HG03139 (cell line): Measurements from ENCODE around the gene MRPS6.

Experiments used
- ATAC-seq: cut with Tn5 transposase; IDR thresholded peaks from one replicate; pipeline ENCODE4 v1.9.1; 2021; ENCODE audit not compliant: unreplicated experiment

MRPS6 gene

DNA sequence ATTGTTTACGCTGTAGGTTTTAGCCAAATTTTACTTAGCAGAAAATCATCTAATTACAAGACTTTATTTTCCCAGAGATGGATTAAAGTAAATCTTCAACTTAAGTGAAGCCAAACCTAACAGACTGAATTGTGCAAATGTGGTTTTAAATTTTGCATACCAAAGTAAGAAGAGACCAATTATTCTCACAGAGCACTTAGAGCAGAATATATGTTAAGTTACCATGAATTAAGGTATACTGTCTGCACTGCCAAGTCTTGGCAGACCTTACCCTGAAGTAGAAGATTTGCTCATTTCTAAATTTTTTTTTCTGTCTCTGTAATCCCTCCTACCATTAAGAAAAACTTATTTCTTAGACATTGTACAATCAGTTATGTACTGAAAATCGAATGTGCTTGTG is 24.1 kb downstream of the MRPS6 start:
- no peak for ATAC-seq

DNA sequence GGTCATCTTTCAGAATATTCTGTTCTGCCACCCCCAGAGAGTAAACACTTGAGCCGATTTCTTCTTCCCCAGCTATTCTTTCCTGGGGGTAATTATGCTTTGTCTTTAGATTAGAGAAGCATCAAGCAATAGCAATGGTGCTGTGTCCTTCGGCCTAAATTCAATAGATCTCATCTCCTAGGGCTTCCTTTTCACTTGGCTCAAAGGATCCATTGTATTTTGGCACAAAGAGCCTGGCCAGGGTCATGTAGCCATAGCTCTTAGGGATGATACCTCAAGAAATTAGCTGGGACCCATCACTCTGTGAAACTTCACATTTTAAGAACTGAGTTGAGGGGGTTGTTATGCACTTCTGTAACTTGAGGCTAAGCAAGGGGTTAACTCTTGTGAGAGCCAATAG is 27.0 kb downstream of the MRPS6 start:
- no peak for ATAC-seq

DNA sequence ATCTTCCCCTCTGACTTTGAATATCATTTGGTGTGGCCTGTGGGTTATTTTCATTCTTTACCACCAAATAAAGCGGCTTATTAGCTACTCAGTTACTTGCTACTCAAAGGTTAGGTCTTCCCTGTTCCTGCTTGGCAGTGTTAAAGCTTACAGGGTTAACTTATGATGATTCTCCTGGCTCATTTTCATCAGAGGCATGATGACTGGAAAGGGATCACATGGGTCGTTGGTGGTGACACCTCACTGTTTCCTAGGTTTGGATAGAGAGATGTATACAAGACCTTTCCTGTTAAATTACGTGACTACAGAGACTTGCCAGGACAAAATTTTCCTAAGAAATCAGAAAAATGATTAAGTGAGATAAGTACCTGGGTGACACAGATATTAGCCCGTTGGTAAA is 27.4 kb downstream of the MRPS6 start:
- no peak for ATAC-seq

DNA sequence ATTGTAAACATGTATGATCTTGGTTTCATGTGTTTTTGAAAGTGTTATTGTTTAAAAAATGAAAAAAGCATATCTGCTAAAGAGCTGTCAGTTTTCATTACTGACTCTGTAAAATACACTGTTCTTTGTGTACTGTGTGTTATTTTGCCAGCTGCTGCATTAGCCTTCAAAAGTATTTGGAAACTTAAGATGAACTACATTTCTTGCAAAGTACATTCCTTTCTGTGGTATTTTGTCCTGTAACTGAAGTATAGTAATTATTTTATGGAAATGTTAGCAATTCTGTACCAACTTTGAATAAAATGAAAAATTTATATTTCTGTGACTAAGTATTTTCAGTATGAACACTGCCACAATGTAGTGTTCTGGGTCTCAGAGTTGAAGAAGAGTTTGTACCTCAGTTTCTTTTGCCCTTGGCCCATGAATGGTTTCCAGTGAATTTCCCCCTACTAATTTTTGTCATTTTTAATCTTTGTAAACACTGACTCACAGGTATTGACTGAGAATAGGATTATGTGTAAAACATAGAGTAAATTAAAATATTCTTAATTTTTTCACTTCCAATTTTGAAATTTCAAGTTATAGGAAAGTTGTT is 32.7 kb downstream of the MRPS6 start:
- no peak for ATAC-seq

DNA sequence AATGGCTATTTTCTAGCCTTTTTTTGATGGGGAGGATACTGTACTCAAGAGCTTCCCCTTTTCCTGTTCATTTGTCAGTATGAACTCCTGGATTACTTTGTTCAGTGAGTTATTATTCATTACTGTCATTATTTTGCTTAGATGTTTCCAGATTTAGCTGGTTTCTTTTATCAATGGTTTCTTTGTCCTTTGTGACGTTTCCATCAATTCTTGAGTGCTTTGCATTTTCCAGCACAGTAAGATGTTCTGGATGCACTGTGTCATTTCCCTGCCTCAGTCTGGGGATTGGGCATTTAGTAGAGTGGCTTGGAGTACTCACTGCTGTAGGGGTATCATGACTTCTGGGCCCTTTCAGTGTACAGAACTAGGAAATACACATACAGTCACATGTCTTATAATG is 34.2 kb downstream of the MRPS6 start:
- ATAC-seq = no peak

DNA sequence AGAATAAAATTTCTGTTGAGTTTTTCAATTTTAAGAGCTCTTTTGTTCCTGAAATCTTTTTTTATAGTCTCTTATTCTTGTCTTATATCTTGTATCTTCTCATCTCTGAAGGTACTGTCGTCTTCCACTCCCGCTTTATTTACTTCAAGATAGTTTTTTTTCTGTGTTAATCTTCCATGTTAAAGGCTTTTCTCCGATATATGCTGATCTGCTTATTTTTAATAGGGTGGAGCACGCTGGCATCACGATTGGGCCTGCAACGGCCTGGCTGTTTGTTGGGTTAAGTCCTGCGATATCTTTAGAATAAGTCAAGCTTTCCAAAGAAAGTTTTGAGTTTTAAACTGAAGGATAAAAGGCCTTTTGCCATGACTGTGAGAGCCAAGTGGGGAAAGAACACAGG is 35.7 kb downstream of the MRPS6 start:
- no peak for ATAC-seq

DNA sequence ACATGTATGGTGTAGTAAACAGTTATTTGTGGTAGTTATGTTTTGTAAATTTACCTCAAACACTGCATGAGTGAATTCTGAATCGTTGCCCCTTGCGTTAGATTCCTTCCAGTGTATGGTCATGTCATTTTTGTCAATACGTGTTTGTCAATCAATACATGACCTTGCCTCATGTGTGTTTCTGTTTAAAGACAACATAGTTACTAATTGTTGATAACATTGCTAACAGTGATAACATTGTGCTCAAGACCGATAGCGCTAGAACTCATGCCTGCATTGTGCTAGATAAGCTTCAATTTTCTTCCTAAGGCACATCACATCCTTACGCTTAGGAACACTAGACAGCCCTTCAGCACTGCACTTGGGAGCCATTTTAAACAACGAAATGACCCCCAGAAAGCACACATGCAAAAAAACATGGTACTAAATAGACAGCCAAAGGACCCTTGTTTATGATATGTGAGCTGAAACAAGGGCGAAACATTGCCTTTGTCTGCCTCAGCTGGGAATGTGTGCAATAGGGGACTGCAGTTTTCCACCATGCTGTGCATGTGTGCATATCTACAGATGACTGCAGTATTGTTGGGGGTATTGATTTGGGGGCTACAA is 37.3 kb downstream of the MRPS6 start:
- ATAC-seq = no peak

DNA sequence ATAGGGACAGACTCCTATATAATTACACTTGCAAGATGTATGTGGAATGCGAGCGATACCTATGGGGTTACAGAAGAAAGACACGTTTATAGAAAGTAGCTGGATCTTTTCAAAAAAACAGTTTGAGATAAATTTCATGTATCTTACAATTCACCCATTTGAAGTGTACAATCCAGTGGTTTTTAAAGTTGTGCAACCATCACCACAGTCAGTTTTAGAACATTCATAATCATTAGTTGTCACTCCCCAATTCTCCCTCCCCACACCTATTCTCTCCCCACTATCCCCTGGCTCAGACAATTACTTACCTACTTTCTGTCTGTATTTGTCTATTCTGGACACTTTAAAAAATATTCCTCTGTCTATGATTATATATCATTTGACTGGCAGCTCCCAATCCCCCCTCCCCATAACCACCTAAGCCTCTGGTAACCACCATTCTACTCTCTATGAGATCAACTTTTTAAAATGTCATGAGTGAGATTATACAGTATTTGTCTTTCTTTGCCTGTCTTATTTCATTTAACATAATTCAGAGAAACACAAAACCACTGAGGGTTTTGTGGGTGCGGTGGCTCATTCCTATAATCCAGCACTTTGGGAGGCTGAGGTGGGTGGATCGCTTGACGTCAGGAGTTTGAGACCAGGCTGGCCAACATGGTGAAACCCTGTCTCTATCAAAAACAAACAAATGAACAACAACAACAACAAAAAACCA is 39.1 kb downstream of the MRPS6 start:
- no peak for ATAC-seq

DNA sequence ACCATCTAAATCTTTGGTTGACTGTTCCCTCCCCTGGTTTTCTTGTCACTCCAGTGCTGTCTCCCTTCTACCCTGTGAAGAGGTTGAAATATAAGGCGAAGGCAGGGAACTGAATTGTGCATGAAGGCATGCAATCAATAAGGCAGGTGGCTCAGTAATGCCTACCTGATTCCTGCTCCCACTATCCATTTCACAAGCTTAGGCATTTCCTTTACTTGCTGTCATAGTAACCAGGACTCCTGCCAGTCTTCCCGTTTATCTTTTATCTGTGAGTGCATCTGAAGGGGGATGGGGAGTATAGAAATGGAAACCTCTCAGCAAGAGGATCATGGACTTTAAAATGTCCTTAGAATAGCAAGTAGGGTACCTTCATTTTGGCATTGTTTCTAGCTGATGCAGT is 40.5 kb downstream of the MRPS6 start:
- ATAC-seq = no peak

DNA sequence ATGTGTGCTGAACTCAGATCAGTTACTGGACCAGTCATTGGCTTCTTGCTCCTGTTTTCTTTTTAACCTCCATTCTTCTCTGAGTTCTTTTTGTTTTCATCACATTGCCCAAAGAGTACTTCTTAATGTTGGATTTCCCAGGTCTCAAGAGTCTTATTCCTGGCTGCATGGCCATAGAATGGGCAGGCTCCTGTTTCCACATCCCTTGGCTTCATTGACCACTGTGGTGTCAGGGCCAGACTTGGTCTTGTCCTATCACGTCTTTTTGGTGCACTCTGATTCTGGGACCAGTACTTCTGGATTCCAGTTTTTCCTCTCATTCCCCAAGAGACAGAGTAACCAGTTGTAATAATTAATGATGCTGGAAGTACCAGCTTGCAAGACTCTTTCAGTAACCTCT is 41.8 kb downstream of the MRPS6 start:
- ATAC-seq = no peak

DNA sequence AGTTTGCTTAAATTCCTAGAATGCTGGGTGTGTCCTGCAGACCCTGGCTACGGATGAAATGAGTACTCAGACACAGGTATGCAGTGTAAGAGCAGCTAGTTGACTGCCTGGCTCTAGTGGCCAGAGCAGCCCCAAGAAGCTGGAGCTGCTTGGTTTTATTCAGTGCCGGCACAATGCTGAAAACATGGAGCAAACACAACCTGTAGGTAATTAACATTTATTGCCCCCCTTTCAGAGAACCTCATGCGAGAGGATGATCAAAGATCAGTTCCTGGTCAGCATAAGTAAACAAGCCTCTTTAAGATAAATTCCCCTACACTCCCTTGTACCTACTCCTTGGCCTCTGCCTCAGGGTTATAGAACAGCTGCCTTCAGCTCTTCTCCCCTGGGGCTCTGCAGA is 43.2 kb downstream of the MRPS6 start:
- ATAC-seq = no peak

DNA sequence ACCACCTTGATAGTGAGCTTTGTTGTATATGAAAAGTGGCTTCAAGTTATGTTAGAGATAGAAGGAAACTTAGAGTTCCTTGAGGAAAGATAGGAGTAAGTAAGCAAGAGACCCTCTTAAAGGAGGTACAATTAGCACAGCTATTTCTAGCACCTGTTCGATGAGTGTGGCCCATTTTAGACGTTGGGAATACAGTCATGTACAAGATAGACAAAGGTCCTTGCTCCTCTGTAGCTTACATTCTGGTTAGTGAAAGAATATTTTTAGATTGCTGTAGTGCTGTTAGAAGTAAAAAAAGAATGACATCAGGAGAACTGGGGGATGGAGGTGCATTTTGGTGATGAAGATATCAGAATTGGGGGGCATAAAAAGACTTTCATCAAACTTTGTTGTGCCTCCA is 47.5 kb downstream of the MRPS6 start:
- no peak for ATAC-seq

DNA sequence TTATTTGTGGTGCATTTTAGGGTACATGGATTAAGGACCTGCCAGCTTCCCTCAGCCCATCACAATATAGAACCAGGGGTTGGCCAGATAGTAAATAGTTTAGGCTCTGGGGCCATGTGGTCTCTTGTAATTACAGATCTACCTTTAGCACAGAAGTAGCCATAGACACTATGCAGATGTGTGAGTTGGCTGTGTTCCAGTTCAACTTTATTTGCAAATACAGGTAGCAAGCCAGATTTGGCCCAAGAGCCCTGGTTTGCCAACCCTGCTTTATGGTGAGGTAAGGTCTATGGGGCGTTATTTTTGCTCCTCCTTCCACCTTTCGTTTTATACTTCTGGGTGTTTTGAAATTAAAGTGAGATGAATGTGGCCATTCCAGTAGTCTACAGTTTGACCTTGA is 48.7 kb downstream of the MRPS6 start:
- ATAC-seq = no peak

DNA sequence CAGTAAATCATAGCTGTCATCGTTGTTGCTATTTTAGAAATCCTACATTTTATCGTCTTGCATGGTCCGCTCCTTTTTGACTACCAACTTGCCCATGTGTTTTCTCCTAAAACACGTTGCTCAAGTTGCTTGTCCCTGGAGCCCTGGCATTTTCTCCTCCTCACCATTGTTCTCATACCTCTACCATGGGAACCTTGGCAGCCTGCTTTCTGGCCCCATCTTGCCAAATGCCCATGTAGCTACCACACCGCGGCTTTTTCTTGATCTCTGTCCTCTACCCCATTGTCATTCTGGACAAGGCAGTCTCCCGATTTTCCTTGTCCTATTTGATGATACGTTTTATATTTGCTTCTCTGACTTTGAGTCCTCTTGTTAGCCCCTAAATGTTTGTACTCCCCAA is 50.2 kb downstream of the MRPS6 start:
- no peak for ATAC-seq

DNA sequence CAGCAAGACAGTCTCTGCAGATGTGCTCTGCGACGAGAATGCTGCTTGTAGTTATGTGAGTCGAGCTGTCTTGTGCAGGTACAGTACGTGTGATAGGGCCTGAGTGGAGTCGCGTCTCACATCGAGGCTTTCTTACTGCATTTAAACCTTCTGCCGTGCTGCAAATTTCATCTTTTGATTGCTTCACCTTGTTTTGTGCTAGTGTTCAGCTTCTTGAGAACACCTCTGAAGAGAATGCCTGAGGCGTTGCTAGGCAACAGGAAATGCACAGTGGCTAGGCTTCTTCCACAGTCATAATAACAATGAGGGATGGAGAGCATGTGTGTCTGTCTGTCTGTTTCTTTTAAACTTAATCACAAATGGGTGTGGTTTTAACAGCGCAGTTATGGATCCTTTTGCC is 52.9 kb downstream of the MRPS6 start:
- no peak for ATAC-seq

DNA sequence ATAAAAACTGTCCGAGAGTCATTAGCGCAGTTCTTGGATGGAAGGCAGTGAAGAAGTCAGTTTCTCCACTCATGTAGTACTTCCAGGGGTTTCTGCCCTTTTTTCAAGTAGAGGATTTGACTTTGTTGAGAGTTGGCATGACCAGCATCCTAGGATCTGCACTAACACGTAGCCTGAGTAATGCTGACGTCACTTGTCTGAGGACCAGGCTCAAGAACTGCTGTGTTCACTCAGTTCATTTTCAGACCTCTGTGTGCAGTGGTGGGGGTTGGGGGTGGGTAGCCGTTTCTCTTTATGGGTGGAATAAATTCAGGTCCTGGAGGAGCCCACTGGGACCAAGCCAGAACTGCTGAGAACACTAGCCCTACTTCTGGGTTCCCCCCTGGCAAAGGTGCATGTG is 53.3 kb downstream of the MRPS6 start:
- no peak for ATAC-seq

DNA sequence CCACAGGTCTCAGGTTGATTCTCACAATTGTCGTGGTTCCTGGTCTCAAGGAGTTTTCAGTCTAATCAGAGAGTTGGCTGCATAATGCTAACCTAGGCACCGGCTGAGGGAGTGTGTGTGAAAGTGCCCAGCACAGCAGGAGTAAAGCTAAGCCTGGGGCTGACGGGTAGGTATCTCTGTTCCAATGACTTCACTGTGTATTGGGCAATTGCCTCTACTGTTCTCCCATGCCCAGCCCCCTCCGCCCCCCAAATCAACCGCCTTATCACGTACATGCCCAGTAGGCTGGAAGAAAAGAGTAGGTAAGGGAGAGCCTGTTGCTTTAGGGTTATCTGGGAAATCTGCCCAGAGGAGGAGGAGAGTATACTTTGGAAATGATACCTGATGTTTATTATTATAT is 54.7 kb downstream of the MRPS6 start:
- ATAC-seq = no peak

DNA sequence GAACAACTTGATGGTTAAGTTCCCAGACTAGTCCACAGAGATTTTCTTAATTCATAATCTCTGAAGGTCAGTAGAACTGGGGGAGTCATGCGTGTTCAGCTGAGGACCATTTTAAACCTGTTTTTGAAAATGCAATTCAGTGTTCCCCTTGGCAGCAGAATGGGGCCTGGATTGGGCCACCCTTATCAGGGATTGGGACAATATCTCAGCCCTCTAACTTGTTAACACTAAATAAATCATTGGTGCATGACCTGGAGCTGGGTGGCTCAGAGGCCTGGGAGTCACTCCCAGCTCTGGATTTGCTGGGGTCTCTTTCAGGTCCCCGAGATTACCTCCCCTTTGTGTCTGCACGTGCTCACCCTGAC is 55.3 kb downstream of the MRPS6 start:
- ATAC-seq = no peak

DNA sequence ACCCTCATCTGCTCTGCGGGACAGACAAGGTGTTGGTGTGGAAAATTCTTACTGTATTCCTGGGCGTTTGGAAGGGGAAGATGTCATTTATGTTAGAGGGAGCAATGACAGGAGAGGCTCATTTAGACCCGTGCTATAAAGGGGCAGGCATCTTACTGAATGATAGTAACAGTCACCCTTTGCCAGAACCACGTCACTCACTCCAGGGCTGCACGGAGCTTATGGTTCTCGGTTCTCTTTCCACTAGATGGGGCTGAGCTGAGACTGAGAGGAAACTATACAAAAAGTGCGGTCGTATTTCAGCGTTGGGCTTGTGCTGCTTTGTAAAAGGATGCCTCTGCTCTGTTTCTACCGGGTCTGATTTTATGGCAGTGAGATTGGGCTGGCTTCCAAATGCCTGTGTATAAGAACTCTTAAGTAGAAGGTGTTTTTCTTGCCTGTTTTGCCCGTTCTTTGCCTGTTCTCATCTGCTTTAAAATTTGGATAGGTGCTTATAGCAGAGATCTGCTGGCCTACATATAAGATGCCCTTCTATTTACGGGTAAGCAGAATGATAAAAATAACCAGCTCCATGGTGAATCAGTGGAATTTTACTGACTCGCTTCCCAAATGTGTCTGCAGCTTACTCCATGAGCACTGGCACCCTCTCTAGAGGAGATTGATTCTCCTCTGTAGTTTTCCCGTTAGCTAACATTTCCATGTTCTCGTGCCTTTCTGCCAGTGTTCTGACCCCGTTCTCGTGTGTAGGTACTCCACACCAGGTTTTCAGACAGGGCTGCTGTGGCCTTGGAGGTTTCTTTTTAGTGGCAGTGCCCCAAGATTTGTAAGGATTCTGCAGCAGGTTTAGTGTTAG is 55.9 kb downstream of the MRPS6 start:
- no peak for ATAC-seq

DNA sequence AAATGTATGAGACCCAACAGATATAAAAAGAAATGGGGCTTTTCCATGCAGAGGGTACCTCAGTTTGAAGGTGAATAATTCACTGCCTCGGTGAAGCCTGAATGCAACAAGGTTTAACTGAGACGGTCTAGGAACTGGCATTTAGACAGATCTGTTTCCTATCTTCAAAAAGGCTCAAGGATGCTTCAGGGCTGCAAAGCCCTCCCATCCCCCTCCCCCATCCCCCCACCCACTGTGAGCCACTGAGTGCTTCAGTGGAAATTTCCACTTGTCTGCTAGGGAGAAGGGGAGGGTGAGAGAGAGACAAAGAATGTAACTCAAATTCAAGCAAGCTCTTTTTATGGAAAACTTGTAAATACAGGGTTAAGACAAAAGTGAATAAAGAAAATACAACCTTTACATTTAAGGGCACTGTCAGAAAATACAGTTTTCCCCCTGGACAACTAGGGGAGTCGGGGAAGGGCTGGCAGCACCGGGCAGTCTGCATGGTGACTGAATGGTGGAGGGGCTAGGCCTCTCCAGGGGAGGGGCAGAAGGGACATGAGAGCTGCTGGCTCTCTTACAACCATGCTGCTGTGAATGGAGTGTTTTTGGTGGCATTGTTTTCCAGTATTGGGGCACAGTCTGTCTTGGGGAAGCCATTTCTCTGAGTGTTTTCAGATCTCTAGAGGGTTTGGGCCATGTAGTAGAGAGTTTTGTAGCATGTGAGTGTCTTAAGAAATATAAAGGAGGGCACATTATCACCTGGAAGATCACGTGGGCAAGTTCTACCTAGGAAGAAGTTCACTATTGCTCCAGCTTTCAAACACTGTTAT is 56.7 kb downstream of the MRPS6 start:
- no peak for ATAC-seq

DNA sequence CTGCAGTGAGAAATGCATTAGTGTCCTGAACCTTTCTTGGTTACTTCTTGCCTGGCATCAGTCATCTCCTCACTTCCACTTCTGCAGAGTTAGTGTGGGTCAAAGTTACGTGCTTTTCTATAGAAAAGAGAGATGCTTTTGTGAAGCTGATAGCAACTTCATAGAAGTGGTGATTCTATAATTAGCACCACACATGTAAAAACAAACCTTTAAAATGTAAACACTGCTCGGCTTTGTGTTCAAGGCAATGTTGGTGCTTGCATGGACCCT is 57.3 kb downstream of the MRPS6 start:
- ATAC-seq = no peak
